NCI-H1105 (cell line): ENCODE measurements around the gene BCORL1.

Source experiments
- DNase-seq: peaks from one replicate; lab custom pipeline; 2025; lab: John Stamatoyannopoulos, UW

BCORL1 gene

DNA sequence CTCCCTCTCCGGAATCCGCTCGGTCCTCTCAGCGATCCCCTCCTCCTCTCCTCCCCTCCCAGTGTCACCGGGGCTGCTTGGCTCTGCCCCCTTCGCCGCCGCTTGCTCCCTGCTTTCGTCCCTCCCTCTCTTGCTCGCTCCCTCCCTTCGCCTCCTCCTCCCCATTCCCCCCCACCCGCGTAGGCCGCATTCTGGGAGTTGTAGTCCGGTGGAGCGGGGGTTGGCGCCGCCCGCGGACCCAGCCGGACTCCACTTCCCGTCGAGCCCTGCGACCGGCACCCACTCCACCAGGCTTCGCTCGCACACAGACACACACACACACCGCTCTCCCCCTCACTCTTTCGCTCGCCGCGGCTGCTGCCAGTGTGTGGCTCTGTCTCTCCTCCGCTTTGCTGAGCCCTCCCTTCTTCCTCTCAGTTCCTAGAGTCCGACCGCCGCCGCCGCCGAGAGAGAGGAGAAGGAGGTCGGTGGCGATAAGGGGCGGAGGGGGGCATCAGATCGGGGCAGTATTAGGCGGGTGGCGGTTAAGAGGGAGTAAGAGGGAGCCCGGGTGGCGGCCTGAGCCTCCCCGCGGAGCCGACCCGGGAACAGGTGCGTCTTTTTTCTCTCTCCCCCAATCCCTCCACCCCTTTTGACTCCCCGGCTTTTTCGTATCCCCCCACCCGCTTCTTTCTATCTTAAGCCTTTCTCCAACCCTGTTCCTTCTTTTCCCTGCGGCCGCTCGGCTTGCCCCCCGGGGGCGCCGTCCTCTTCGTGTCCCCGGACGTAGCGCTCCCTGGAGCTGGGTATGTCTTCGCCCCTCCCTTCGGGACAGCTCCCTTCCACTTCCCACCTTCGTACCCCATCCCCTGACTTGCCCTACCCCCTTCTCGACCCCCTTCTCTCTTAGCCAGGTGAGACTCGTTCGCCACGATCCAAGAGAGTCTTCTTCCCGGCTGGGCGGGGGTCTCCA, at the start of gene BCORL1:
Gene BCORL1, plus strand, starts transcription at position 336 of the 952 bp plus-strand sequence. CDS start 22,597 bp downstream, outside the sequence.
- DNase-seq, result peak; percentile 82

DNA sequence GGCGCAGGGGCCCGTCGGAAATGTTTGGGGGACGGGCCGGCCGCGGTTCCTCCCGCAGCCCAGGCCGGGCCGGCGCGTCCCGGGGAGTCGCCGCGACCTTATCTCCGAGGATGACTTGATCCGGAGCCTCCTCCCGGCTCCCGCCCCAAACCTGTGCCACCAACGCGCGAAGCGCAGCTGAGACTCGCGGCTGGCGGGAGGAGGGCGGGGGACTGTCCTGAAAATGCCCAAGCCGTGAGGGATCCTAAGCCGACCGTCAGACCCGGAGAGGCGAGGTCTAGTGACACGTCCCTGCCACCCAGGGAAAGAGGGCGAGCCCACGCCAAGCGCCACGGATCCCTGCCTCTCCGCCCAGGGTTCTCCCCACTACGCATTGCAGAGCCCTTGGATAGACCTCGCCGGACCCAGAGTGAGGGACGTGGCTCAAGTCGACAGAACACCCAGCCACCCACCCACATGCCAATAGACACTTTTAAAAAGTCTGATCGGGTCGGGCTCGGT, 49.6 kb upstream of the BCORL1 start:
- no peak for DNase-seq

DNA sequence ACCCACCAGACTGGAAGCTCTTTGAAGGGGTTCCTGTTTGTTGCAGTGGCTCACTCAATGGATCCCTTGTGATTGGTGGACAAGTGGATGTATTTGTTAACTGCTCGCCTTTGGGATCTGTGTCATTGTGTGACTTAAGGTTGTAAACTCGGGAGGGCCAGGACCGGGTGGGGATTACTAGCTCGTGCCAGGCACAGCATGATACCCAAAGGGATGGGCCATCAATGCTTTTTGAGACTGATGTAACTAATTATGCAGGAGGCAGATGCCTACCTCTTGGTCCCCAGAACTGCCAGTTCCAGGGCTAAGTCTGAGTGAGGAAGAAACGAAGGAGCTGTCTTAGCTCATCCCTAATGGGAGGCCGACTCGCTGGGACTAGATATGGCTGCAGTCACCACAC, 48.7 kb upstream of the BCORL1 start:
- no peak for DNase-seq

DNA sequence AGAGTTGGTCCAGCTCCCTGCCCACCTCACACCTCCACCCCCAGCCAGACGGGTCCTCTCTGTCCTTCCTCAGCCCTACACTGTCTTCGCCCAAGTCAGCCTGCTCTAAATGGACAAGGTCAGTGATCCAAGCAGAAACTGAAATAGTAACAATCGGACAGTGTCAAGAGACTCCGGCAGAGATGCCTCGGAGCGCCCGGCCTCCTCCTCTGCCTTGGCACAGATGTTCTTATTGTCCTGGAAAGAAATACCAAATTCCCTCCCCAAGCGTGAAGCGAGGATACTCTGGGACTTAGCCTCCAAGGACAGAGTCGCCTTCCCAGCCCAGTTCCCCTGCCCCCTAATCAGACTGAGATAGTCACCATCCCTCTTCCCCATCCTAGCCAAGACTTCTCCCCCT, 48.0 kb upstream of the BCORL1 start:
- no peak for DNase-seq

- DNase-seq, result no peak
Measured at GRCh38 chrX:129934952-129935351, 47.5 kb upstream of the BCORL1 start.

DNA sequence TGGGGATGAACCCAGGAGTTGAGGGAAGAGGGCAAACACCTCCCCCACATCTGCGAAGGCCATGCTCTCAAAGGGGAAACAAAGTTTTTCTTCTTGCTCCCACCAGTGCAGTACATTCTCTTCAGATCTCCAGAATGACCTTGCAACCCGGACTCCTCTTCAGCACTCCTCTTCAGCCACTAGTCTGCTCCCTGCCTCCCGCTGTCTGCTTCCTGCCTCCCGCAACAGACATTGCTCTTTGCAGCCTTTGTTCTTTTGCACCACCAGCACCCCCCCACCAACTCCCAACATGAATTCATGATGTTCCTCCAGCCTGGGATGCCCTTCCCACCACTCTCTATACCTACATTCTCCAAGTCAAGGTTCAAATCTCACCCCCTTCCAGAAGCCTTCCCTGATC, 44.4 kb upstream of the BCORL1 start:
- DNase-seq, result no peak

- no peak for DNase-seq
Measured at GRCh38 chrX:129939986-129940385, 42.4 kb upstream of the BCORL1 start.

GRCh38 chrX:129940721-129941120, 41.7 kb upstream of the BCORL1 start:
- DNase-seq, result no peak

- no peak for DNase-seq
Measured at GRCh38 chrX:129945131-129945530, 37.3 kb upstream of the BCORL1 start.

DNA sequence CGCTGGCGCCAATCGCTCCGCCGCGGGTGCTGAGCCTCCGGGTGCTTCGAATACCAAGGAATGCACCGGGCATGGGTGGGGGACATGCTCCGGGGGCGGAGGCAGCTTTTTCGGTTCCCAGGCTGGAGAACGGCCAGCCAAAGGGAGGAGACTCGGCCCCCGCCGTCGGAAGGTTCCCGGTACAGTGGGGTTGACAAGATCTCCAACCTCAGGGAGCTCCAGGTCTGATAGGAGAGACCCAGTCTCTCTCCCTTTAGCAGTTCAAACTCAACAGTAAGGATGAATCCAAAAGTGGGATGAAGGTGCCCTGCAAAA, 29.1 kb upstream of the BCORL1 start:
- no peak for DNase-seq

GRCh38 chrX:129953881-129954280, 28.6 kb upstream of the BCORL1 start:
- no peak for DNase-seq

DNA sequence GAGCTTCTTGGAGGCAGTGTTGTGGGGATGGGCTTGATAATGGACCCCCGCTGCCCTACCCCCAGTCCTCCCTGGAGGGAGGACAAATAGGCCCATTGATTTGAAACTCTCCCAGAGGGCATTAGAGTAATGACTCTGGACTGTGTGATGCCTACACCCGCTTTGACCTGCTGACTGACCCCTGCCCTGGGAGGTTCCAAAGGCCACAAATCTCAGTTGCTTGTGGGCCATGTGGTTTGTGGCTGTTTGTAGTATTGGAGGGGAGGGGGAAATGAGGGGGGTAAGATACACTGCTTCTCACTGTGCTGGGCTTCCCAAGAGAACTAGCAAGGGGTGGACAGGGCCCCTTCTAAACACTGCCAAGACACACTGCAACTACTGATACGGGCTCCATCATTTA, 27.6 kb upstream of the BCORL1 start:
- no peak for DNase-seq

- no peak for DNase-seq
Measured at GRCh38 chrX:129955682-129956081, 26.8 kb upstream of the BCORL1 start.

GRCh38 chrX:129956145-129956544, 26.3 kb upstream of the BCORL1 start:
- DNase-seq, result no peak

GRCh38 chrX:129956765-129957164, 25.7 kb upstream of the BCORL1 start:
- no peak for DNase-seq

- DNase-seq, result peak; percentile 34
Measured at GRCh38 chrX:129957241-129958082, 25.0 kb upstream of the BCORL1 start.

DNA sequence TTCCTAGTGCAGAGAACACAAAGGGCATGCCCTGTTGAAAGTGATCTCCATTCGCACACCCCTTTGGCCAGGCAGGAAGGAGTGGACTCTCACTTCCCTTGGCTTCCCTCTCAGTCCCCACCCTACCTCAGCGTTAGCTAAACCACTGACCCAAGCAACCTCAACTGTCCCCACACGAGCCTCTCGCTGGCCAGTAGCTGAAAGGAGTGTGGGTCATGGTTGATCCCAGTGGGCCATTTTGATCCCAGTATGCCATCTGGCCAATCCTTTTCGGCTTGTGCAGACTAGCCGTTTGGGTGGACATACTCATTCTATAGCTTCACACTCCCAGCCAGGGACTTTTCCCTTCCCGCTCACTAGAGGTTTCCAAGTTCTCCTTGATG, 24.4 kb upstream of the BCORL1 start:
- DNase-seq, result no peak

DNA sequence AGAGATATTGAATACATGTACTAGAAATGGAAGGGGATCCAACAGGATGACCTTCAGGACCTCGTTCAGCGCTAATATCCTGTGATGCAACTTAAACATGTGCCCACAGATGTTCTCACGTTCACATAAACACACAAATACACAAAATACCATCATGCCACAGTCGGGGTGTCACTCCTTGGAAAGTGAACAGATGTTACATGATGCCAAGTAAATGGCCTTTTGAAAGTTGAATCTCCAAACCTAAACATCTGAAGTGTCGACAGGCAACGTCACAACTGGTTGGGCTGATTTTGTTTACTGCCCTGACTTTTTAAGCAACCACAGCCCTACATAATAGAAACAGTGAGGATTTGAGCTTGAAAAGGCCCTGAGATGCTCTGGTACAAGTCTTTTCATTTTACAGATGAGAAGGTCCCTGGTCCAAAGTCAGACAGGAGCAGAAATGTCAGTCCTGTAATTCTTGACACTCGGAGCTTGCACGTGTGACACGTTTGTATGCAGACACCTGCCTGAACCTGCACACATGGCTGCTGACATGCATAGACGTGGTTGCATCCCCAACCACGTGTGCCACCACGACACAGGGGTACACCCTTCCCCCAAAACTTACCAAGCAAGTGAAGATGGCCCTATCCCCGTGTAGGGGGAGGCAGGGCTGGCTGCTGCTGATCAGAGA, 23.5 kb upstream of the BCORL1 start:
- DNase-seq, result no peak

- no peak for DNase-seq
Measured at GRCh38 chrX:129959493-129959832, 23.0 kb upstream of the BCORL1 start.

GRCh38 chrX:129961180-129962083, 21.0 kb upstream of the BCORL1 start:
- peak; percentile 41 for DNase-seq

DNA sequence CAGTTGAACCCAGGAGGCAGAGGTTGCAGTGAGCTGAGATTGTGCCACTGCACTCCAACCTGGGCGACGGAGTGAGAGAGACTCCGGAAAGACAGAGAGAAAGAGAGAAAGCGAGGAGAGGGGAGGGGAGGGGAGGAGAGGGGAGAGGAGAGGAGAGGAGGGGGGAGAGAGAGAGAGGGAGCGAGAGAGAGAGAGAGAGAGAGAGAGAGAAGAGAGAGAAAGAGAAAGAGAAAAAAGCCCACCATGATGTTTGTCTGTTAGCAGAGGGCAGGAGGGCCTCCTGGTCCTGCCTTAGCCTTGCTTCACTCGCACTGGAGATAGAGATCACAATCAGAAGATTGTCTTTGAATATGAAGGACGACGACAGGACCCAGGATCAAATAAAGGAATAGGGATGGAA, 18.7 kb upstream of the BCORL1 start:
- no peak for DNase-seq
